ENCODE results near the gene ADAM11. TPM values are rescaled to one million over a fixed set of nuclear protein-coding genes. Genes with fewer than 3 reads are reported as not detected.

The ADAM11 gene
- total and polyA plus RNA-seq, 2 of the 13 experiments (the other 11 are each of a cell fraction or from before 2014, with no cell fraction given) = 0.38 to 0.91 TPM

DNA sequence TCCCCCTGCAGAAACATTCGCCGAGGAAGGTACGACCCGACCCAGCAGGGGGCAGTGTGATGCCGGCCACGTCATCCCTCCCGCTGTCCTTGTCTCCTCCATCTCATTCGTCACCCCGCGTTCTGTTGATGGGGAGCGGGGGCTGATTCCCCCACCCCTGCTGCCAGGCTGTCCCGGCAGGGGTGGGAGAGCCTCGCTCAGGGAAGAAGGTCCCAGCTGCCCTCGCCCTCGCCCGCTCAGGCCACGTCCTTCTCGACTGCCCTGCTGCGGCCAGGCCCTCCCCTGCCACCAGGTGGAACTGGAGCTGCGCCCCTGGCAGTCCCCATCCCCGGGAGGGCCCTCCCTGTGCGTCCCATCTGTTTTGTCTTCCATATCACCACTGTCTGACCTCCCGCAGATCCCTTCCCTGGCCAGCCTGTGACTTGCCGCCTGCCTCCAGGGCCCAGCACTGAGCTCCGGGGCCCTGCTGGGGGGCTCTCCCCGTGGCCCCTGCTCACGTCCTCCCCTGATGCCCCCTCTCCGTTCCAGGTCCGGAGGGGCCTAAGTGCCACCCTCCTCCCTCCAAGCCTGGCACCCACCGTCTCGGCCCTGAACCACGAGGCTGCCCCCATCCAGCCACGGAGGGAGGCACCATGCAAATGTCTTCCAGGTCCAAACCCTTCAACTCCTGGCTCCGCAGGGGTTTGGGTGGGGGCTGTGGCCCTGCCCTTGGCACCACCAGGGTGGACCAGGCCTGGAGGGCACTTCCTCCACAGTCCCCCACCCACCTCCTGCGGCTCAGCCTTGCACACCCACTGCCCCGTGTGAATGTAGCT is 20.6 kb downstream of the ADAM11 start (continued):
- TF ChIP-seq, protein P1, sequence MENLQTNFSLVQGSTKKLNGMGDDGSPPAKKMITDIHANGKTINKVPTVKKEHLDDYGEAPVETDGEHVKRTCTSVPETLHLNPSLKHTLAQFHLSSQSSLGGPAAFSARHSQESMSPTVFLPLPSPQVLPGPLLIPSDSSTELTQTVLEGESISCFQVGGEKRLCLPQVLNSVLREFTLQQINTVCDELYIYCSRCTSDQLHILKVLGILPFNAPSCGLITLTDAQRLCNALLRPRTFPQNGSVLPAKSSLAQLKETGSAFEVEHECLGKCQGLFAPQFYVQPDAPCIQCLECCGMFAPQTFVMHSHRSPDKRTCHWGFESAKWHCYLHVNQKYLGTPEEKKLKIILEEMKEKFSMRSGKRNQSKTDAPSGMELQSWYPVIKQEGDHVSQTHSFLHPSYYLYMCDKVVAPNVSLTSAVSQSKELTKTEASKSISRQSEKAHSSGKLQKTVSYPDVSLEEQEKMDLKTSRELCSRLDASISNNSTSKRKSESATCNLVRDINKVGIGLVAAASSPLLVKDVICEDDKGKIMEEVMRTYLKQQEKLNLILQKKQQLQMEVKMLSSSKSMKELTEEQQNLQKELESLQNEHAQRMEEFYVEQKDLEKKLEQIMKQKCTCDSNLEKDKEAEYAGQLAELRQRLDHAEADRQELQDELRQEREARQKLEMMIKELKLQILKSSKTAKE (CRISPR knock-in tag; IDR thresholded peaks at IDR 0.05; ENCODE audit: borderline replicate concordance) = no peak
- TF ChIP-seq ELF4 (CRISPR knock-in tag; IDR thresholded peaks at IDR 0.05; ENCODE audit: borderline replicate concordance) = no peak
- no peak for TF ChIP-seq ZNF792 (CRISPR knock-in tag; IDR thresholded peaks at IDR 0.05)
- TF ChIP-seq IKZF4 (CRISPR knock-in tag; IDR thresholded peaks at IDR 0.05; ENCODE audit: borderline replicate concordance, low read depth, not compliant biosample characterization) = no peak
- no peak for TF ChIP-seq ZNF253 (CRISPR knock-in tag; IDR thresholded peaks at IDR 0.05; ENCODE audit: borderline replicate concordance)
- TF ChIP-seq ZNF83 (CRISPR knock-in tag; IDR thresholded peaks at IDR 0.05; ENCODE audit: borderline replicate concordance) = no peak; the same call in 1 of the 2 replicates
- TF ChIP-seq RFXANK (CRISPR knock-in tag; IDR thresholded peaks at IDR 0.05) = no peak
- TF ChIP-seq ZNF790 (CRISPR knock-in tag; IDR thresholded peaks at IDR 0.05; ENCODE audit: borderline replicate concordance) = no peak
- no peak for TF ChIP-seq ZNF775 (CRISPR knock-in tag; IDR thresholded peaks at IDR 0.05; ENCODE audit: borderline replicate concordance)
- TF ChIP-seq, protein P2, sequence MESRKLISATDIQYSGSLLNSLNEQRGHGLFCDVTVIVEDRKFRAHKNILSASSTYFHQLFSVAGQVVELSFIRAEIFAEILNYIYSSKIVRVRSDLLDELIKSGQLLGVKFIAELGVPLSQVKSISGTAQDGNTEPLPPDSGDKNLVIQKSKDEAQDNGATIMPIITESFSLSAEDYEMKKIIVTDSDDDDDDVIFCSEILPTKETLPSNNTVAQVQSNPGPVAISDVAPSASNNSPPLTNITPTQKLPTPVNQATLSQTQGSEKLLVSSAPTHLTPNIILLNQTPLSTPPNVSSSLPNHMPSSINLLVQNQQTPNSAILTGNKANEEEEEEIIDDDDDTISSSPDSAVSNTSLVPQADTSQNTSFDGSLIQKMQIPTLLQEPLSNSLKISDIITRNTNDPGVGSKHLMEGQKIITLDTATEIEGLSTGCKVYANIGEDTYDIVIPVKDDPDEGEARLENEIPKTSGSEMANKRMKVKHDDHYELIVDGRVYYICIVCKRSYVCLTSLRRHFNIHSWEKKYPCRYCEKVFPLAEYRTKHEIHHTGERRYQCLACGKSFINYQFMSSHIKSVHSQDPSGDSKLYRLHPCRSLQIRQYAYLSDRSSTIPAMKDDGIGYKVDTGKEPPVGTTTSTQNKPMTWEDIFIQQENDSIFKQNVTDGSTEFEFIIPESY (CRISPR knock-in tag; IDR thresholded peaks at IDR 0.05) = peak; percentile 54; the same call in 1 of the 2 replicates
- no peak for TF ChIP-seq IKZF1 (IDR thresholded peaks at IDR 0.05)
- no peak for TF ChIP-seq HNRNPL (IDR thresholded peaks at IDR 0.05; ENCODE audit: low read depth, low read length)
- TF ChIP-seq POGZ (CRISPR knock-in tag; IDR thresholded peaks at IDR 0.05) = 0 out of 2 replicates have a peak, but pooled peaks have one; percentile 29
- TF ChIP-seq, protein P3, sequence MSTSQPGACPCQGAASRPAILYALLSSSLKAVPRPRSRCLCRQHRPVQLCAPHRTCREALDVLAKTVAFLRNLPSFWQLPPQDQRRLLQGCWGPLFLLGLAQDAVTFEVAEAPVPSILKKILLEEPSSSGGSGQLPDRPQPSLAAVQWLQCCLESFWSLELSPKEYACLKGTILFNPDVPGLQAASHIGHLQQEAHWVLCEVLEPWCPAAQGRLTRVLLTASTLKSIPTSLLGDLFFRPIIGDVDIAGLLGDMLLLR (CRISPR knock-in tag; IDR thresholded peaks at IDR 0.05) = peak; percentile 92; the same call in 1 of the 2 replicates
- no peak for TF ChIP-seq RFX3 (CRISPR knock-in tag; IDR thresholded peaks at IDR 0.05)
- no peak for TF ChIP-seq PAX8 (CRISPR knock-in tag; IDR thresholded peaks at IDR 0.05; ENCODE audit: borderline replicate concordance)
- no peak for TF ChIP-seq SP2 (CRISPR knock-in tag; IDR thresholded peaks at IDR 0.05)
- TF ChIP-seq ARHGAP35 (CRISPR knock-in tag; IDR thresholded peaks at IDR 0.05; ENCODE audit: borderline replicate concordance) = 0 out of 2 replicates have a peak, but pooled peaks have one; percentile 15
- TF ChIP-seq SP4 (CRISPR knock-in tag; IDR thresholded peaks at IDR 0.05) = no peak
- TF ChIP-seq, protein P4, sequence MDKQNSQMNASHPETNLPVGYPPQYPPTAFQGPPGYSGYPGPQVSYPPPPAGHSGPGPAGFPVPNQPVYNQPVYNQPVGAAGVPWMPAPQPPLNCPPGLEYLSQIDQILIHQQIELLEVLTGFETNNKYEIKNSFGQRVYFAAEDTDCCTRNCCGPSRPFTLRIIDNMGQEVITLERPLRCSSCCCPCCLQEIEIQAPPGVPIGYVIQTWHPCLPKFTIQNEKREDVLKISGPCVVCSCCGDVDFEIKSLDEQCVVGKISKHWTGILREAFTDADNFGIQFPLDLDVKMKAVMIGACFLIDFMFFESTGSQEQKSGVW (CRISPR knock-in tag; IDR thresholded peaks at IDR 0.05; ENCODE audit: borderline replicate concordance) = no peak
- TF ChIP-seq NKX3-1 (CRISPR knock-in tag; IDR thresholded peaks at IDR 0.05) = no peak
- no peak for TF ChIP-seq ZNF468 (CRISPR knock-in tag; IDR thresholded peaks at IDR 0.05)
- no peak for TF ChIP-seq KAT7 (CRISPR knock-in tag; IDR thresholded peaks at IDR 0.05; ENCODE audit: borderline replicate concordance)
- no peak for TF ChIP-seq ZNF274 (CRISPR knock-in tag; IDR thresholded peaks at IDR 0.05)
- no peak for TF ChIP-seq SCMH1 (CRISPR knock-in tag; IDR thresholded peaks at IDR 0.05; ENCODE audit: borderline replicate concordance)
